K562 (cell line): ENCODE measurements around the gene CDT1. TPM values are rescaled to one million over a fixed set of nuclear protein-coding genes. Genes with fewer than 3 reads are reported as not detected.

Source experiments
- BMI1 ChIP-seq: fragments of 150-350 bp; IDR thresholded peaks from 2 replicates; pipeline ENCODE4 v1.6.1; 2014; ENCODE audit warnings: low read length
- CHD4 ChIP-seq: fragments of 200-600 bp; sonication (generic); IDR thresholded peaks from 3 replicates; pipeline ENCODE4 v1.6.1; 2012; ENCODE audit warnings: low read depth, mild to moderate bottlenecking, mixed read lengths, low read length, inconsistent platforms; ENCODE audit not compliant: insufficient read depth, insufficient replicate concordance, poor library complexity, severe bottlenecking
- ELF2 ChIP-seq: fragments of 250-450 bp; sonication (Bioruptor Pico); IDR thresholded peaks from 2 replicates; pipeline ENCODE4 v1.5.0; 2021; ENCODE audit warnings: mild to moderate bottlenecking
- ESRRB ChIP-seq: fragments of 250-450 bp; sonication (Bioruptor Pico); IDR thresholded peaks from 2 replicates; pipeline ENCODE4 v1.5.0; 2020; ENCODE audit warnings: mild to moderate bottlenecking, moderate library complexity, borderline replicate concordance
- HDAC1 ChIP-seq, 2 experiments: fragments of 450-650 bp; IDR thresholded peaks; 2 replicates each; pipeline ENCODE4 v1.6.1; 2016 to 2017; ENCODE audit warnings: inconsistent platforms in 1 of 2, mild to moderate bottlenecking in 1 of 2, moderate library complexity in 1 of 2
- HLTF ChIP-seq: fragments of 450-650 bp; IDR thresholded peaks from 2 replicates; pipeline ENCODE4 v1.6.1; 2016
- NCOA6 ChIP-seq: fragments of 450-650 bp; IDR thresholded peaks from 2 replicates; pipeline ENCODE4 v1.6.1; 2017; ENCODE audit warnings: mild to moderate bottlenecking
- POLR2A ChIP-seq: fragments of 450-650 bp; conservative IDR thresholded peaks from 2 replicates; pipeline ENCODE4 v1.6.1; 2016
- POLR2AphosphoS2 ChIP-seq: IDR thresholded peaks from 2 replicates; pipeline ENCODE4 v1.6.1; 2012; ENCODE audit warnings: low read length, improper control_type of control experiment
- RBM39 ChIP-seq: fragments of 200-400 bp; formaldehyde crosslinking; optimal IDR thresholded peaks from 2 replicates; pipeline ENCODE3; 2018; ENCODE audit warnings: low read depth, low read length
- RCOR1 ChIP-seq, 2 experiments: IDR thresholded peaks; 2 replicates each; pipeline ENCODE4 v1.6.1; 2012; ENCODE audit warnings: low read depth in 2 of 2, low read length in 2 of 2, borderline replicate concordance in 1 of 2, improper control_type of control experiment in 1 of 2
- TAF15 ChIP-seq: fragments of 200-400 bp; formaldehyde crosslinking; IDR thresholded peaks from 2 replicates; pipeline ENCODE4 v1.6.1; 2017; ENCODE audit warnings: mild to moderate bottlenecking, low read depth, low read length, moderate library complexity
- TBL1XR1 ChIP-seq, 2 experiments: IDR thresholded peaks; 2 replicates each; pipeline ENCODE4 v1.6.1; 2012; ENCODE audit warnings: improper control_type of control experiment in 2 of 2, low read length in 2 of 2, mild to moderate bottlenecking in 1 of 2
- ZNF184 ChIP-seq: sonication (generic); formaldehyde crosslinking; IDR thresholded peaks from 2 replicates; pipeline ENCODE4 v1.5.0; 2020; ENCODE audit warnings: missing genetic modification reagents
- ZNF282 ChIP-seq: sonication (generic); formaldehyde crosslinking; IDR thresholded peaks from 2 replicates; pipeline ENCODE4 v1.8.1; 2023; ENCODE audit warnings: missing genetic modification reagents
- ZNF347 ChIP-seq: fragments of 450-650 bp; formaldehyde crosslinking; IDR thresholded peaks from 2 replicates; pipeline ENCODE4 v1.4.0; 2020; ENCODE audit warnings: low read depth, mild to moderate bottlenecking, moderate library complexity
- ZNF561 ChIP-seq: fragments of 450-650 bp; formaldehyde crosslinking; conservative IDR thresholded peaks from 2 replicates; pipeline ENCODE4 v1.4.0; 2020; ENCODE audit warnings: mild to moderate bottlenecking, moderate library complexity
- ZNF586 ChIP-seq: fragments of 450-650 bp; formaldehyde crosslinking; conservative IDR thresholded peaks from 2 replicates; pipeline ENCODE4 v1.4.0; 2020; ENCODE audit warnings: mild to moderate bottlenecking, moderate library complexity
- ZNF75A ChIP-seq: fragments of 450-650 bp; formaldehyde crosslinking; IDR thresholded peaks from 2 replicates; pipeline ENCODE4 v1.4.0; 2020; ENCODE audit warnings: mild to moderate bottlenecking
- polyA plus RNA-seq, 8 experiments: library from polyadenylated mRNA; depleted of rRNA in 4 of 8; stranded (reverse) in 5 of 8; unstranded in 3 of 8; fragments of >200 nt; fragmentation: Nextera tagmentation in 2 of 8; fragmentation: Illumina TruSeq in 1 of 8; extraction: Ambion mirVana in 2 of 8; extraction: Trizol in 1 of 8; gene quantifications; 2 replicates each; pipeline versions ENCODE4 v1.2.1 to v1.2.3, GENCODE V29; 2011 to 2014; ENCODE audit warnings: inconsistent platforms in 1 of 8, missing spikeins in 1 of 8
- total RNA-seq, 7 experiments: library from RNA; depleted of rRNA in 6 of 7; stranded (reverse); fragments of >200 nt in 6 of 7; fragmentation: Illumina TruSeq in 2 of 7; extraction: Trizol in 2 of 7; gene quantifications; 2 replicates each; pipeline versions ENCODE4 v1.2.1 to v1.2.3, GENCODE V29; 2011 to 2021; ENCODE audit warnings: low replicate concordance in 1 of 7
- TF ChIP-seq, protein P1 (sequence below), 3 experiments: IDR thresholded peaks in 2 of 3; conservative IDR thresholded peaks in 1 of 3; 2 replicates each; pipeline ENCODE4 v1.5.1; 2011 to 2012; ENCODE audit warnings: low read length in 3 of 3, mild to moderate bottlenecking in 3 of 3, control low read depth in 2 of 3, improper control_type of control experiment in 1 of 3, inconsistent platforms in 1 of 3, low read depth in 1 of 3, mixed read lengths in 1 of 3, moderate library complexity in 1 of 3; ENCODE audit not compliant: insufficient read depth in 2 of 3
- TF ChIP-seq, protein P2 (sequence below): fragments of 250-450 bp; sonication (Bioruptor Pico); IDR thresholded peaks from 2 replicates; pipeline ENCODE4 v1.9.0; 2021; ENCODE audit warnings: mild to moderate bottlenecking
- TF ChIP-seq, protein P3 (sequence below): sonication (generic); formaldehyde crosslinking; IDR thresholded peaks from 2 replicates; pipeline ENCODE4 v1.8.0; 2022; ENCODE audit warnings: mild to moderate bottlenecking, low read depth, missing genetic modification reagents

Gene CDT1
- total and polyA plus RNA-seq, 9 of the 15 experiments (the other 6 are each of a cell fraction or from before 2014, with no cell fraction given) = 0.92 to 178 (median 14.2) TPM

DNA sequence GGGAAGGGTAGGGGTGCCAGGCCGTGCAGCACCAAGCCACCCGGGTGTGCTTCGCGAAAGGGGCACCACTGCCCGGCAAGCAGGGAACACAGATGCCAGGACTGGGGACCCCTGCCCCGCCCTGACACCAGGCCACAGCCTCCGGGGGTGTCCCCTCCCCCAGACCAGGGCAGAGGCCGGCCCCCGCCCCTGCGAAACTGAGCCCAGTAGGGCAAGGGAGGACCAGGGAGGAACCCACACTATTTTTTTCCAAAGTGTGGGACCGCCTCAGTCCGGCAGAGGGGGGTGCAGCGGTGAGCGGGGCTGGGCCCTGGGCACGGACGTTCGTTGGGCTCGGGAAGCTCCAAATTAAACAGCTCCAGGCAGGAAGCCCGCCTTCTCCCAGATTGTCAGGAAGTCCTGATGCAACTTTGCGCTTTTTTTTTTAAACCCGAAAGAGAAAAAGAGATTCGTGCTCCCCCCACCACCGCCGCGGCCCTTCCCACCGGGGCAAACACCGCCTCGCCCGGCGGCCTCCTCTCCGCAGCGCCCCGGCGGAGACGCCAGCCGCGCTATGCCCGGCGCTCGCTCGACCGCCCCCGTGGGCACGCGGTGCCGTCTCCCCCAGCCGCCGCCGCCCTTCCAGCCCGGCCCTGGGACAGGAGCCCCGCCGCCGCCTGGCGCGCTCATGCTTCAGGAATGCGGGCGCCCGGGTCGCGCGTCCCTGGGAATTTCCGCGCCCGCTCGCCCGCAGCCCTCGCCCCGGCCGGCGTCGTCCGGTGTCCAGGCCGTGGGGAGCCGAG is 19.3 kb upstream of the CDT1 start (continued):
- TF ChIP-seq ESRRB (CRISPR knock-in tag) (no peak), ZNF561 (0 out of 2 replicates have a peak, but pooled peaks have one; percentile 32), TAF15 (0 out of 2 replicates have a peak, but pooled peaks have one; percentile 1), CHD4 (no peak), ZNF347 (CRISPR knock-in tag) (no peak), ZNF184 (CRISPR knock-in tag) (no peak), RBM39 (no peak), HLTF (no peak), NCOA6 (no peak), BMI1 (no peak), RCOR1 (IDR thresholded peaks at IDR 0.05; ENCODE audit: borderline replicate concordance in 1 of 2, low read depth in 2 of 2, low read length in 2 of 2) (no peak), ZNF282 (CRISPR knock-in tag) (no peak), ZNF586 (no peak), ELF2 (CRISPR knock-in tag) (no peak), POLR2AphosphoS2 (no peak), HDAC1 (IDR thresholded peaks at IDR 0.05) (0 out of 4 replicates have a peak, but pooled peaks of 1 of the 2 experiments have one; percentile 7), TBL1XR1 (IDR thresholded peaks at IDR 0.05; ENCODE audit: low read length in 2 of 2) (no peak; a peak in 1 of 4 replicates), POLR2A (no peak; the same call in 1 of the 2 replicates), ZNF75A (no peak)
- TF ChIP-seq, protein P1, sequence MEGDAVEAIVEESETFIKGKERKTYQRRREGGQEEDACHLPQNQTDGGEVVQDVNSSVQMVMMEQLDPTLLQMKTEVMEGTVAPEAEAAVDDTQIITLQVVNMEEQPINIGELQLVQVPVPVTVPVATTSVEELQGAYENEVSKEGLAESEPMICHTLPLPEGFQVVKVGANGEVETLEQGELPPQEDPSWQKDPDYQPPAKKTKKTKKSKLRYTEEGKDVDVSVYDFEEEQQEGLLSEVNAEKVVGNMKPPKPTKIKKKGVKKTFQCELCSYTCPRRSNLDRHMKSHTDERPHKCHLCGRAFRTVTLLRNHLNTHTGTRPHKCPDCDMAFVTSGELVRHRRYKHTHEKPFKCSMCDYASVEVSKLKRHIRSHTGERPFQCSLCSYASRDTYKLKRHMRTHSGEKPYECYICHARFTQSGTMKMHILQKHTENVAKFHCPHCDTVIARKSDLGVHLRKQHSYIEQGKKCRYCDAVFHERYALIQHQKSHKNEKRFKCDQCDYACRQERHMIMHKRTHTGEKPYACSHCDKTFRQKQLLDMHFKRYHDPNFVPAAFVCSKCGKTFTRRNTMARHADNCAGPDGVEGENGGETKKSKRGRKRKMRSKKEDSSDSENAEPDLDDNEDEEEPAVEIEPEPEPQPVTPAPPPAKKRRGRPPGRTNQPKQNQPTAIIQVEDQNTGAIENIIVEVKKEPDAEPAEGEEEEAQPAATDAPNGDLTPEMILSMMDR (IDR thresholded peaks at IDR 0.05 in 2 of 3, conservative IDR thresholded peaks at IDR 0.05 in 1 of 3; ENCODE audit: insufficient read depth in 2 of 3, low read depth in 1 of 3, low read length in 3 of 3) = peak; percentile 70 to 71 (median 70)
- TF ChIP-seq, protein P2, sequence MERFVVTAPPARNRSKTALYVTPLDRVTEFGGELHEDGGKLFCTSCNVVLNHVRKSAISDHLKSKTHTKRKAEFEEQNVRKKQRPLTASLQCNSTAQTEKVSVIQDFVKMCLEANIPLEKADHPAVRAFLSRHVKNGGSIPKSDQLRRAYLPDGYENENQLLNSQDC (CRISPR knock-in tag) = no peak
- TF ChIP-seq, protein P3, sequence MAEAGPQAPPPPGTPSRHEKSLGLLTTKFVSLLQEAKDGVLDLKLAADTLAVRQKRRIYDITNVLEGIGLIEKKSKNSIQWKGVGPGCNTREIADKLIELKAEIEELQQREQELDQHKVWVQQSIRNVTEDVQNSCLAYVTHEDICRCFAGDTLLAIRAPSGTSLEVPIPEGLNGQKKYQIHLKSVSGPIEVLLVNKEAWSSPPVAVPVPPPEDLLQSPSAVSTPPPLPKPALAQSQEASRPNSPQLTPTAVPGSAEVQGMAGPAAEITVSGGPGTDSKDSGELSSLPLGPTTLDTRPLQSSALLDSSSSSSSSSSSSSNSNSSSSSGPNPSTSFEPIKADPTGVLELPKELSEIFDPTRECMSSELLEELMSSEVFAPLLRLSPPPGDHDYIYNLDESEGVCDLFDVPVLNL (CRISPR knock-in tag) = no peak
